HEK293 (cell line): ENCODE measurements around the gene IGSF3.
"Not testable (repeated sequence)": the region's sequence is repeated elsewhere in the genome, so short reads cannot be mapped to it uniquely, and the experiment has no call there.

Source experiments
- CTCF ChIA-PET: fragments of 350-600 bp; formaldehyde crosslinking; extraction: SDS; loops from one replicate; lab custom pipeline; 2021; ENCODE audit warnings: antibody characterized with exemption; lab: Yijun Ruan, JAX
- POLR2A ChIA-PET: fragments of 300-600 bp; formaldehyde crosslinking; extraction: SDS; loops from one replicate; lab custom pipeline; 2020; ENCODE audit warnings: antibody characterized with exemption, inconsistent platforms; lab: Yijun Ruan, JAX
- H3K27ac ChIP-seq: fragments of 200-500 bp; sonication (Bioruptor generic); 2 replicates; pipeline ENCODE4 v1.5.1; 2014; ENCODE audit warnings: low read depth, low read length, control low read depth, inconsistent platforms; ENCODE audit errors: extremely low read depth
- H3K36me3 ChIP-seq, 2 experiments: fragments of 200-500 bp in 1 of 2; sonication (Bioruptor generic) in 1 of 2; 1 replicate in 1 of 2; 2 replicates in 1 of 2; pipeline ENCODE4 v1.5.1; 2014 to 2017; ENCODE audit warnings: inconsistent platforms in 2 of 2, low read length in 2 of 2; ENCODE audit not compliant: control insufficient read depth in 2 of 2, insufficient read depth in 1 of 2
- H3K4me1 ChIP-seq: fragments of 200-500 bp; sonication (Bioruptor generic); 2 replicates; pipeline ENCODE4 v1.5.1; 2014; ENCODE audit warnings: mild to moderate bottlenecking, low read length, inconsistent platforms; ENCODE audit not compliant: control insufficient read depth, insufficient read depth
- H3K4me3 ChIP-seq: 2 replicates; pipeline ENCODE4 v1.5.1; 2011; ENCODE audit warnings: low read depth, mild to moderate bottlenecking, control low read depth, low read length, moderate library complexity
- H3K9me3 ChIP-seq: fragments of 200-500 bp; sonication (Bioruptor generic); 2 replicates; pipeline ENCODE4 v1.5.1; 2014; ENCODE audit warnings: low read depth, low read length, inconsistent platforms; ENCODE audit not compliant: control insufficient read depth, insufficient read depth
- SCRT2 ChIP-seq: fragments of 450-650 bp; formaldehyde crosslinking; IDR thresholded peaks from 2 replicates; pipeline ENCODE4 v1.5.1; 2016; ENCODE audit warnings: missing biosample characterization, missing genetic modification characterization
- ZIC2 ChIP-seq: fragments of 450-650 bp; formaldehyde crosslinking; IDR thresholded peaks from 2 replicates; pipeline ENCODE4 v1.5.1; 2016; ENCODE audit warnings: missing biosample characterization, missing genetic modification characterization

IGSF3 gene

DNA sequence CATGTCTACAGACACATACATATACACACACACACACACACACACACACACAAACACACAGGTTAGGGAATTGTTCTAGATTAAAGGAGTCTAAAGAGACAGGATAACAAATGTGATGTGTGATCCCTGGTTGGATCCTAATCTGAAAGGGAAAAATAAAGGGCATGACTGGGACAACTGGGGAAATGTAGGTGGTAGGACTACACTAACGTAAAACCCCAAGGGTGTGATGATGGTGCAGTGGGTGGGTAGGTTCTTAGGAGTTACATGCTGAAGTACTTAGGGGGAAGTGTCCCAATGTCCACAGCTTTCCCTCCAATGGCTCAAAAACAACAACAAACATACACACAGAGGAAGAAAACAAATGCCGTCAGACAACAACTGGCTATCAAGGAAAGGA is 68.2 kb downstream of the IGSF3 start:
- H3K4me1 ChIP-seq, H3K9me3 ChIP-seq, POLR2A ChIA-PET, H3K36me3 ChIP-seq, H3K4me3 ChIP-seq, H3K27ac ChIP-seq: not testable (repeated sequence)
- CTCF ChIA-PET = interaction anchor here (0.5 to 0.7 kb wide), 2 partner anchors 25 to 30 kb away, joined by 3 to 4 read pairs; no protein-coding TSS in a partner anchor

DNA sequence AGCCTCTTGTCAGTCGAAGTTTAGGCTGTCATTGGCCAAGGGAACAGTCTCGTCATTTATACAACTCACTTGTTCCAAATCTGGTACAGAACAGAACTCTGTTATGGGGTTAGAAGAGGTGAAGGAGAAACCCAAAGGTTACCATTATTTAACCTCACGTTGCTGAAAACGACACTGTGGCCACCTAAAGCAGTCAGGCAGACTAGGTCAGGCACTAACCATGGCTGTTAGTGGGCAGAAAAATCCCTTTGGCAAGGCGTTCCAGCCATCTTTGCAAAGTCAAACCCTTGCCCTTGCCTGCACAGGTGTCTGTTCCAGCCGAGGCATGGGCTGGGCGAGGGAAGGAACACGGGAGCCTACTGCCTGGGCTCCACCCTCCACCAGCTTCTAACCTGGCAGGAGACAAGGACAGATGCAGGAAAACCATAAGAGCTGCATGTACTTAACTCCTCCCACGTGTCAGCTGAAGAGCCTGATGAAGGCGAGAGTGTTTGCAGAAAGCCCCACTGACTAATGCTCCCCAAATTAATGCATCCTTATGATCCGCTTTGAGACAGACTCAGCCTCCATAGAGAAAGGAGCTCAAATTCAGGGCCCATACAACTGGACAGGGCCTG is 69.0 kb downstream of the IGSF3 start:
- H3K4me1 ChIP-seq, H3K27ac ChIP-seq, H3K4me3 ChIP-seq, POLR2A ChIA-PET, H3K36me3 ChIP-seq, H3K9me3 ChIP-seq: not testable (repeated sequence)
- CTCF ChIA-PET = interaction anchor here (0.7 kb wide), 1 partner anchor 24 kb away, joined by 4 read pairs; no protein-coding TSS in a partner anchor

DNA sequence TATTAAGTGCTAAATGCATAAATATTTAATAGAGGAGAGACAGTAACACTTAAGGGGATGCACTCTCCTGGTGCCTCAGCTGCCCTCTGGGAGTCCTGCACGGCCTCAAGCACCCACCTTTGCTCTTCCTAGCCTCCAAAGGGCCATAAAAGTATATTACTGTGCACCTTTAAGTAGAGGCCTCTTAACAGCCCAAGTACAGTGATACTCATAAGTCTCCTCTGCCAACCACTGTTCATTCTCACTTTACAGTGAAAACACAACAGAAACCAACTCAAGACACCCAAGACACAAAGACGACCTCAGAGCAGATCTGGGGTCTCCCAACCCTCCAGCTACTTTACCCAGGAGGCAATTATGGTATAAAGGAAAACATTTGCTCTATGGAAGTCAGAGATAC is 70.1 kb downstream of the IGSF3 start:
- H3K36me3 ChIP-seq, POLR2A ChIA-PET, H3K9me3 ChIP-seq, H3K4me1 ChIP-seq, H3K4me3 ChIP-seq, H3K27ac ChIP-seq: not testable (repeated sequence)
- CTCF ChIA-PET = interaction anchor here (0.7 kb wide), 2 partner anchors 11 to 22 kb away, joined by 3 read pairs; no protein-coding TSS in a partner anchor

DNA sequence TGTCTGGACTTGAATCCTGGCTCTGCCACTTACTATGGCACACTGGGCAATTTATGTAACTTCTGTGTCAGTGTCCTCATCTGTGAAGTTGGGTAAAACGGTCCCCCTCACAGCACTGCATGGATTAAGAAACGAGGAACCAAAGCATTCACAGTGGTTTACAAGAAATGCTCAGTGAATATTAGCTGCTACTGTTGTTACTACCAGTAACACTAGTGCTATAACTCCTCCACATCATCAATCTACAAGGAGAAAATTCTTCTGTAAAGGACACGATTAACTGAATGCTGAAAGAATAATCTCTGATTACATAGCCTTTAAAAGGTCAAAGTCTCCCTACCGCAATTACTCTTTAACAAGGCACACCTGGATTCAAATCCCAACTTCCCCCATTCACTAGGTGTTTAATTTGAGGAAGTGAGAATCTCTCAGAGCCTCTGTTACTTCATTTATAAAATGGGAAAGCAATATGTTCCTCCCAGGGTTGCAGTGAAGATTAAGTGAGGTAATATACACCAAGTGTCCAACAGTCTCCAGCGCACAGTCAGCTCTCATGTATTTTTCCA is 70.7 kb downstream of the IGSF3 start:
- H3K9me3 ChIP-seq, H3K36me3 ChIP-seq, H3K27ac ChIP-seq, POLR2A ChIA-PET, H3K4me3 ChIP-seq, H3K4me1 ChIP-seq: not testable (repeated sequence)
- CTCF ChIA-PET = interaction anchor here (0.7 to 1.8 kb wide), 4 partner anchors 12 to 22 kb away, joined by 3 to 26 read pairs (median 6); no protein-coding TSS in a partner anchor

DNA sequence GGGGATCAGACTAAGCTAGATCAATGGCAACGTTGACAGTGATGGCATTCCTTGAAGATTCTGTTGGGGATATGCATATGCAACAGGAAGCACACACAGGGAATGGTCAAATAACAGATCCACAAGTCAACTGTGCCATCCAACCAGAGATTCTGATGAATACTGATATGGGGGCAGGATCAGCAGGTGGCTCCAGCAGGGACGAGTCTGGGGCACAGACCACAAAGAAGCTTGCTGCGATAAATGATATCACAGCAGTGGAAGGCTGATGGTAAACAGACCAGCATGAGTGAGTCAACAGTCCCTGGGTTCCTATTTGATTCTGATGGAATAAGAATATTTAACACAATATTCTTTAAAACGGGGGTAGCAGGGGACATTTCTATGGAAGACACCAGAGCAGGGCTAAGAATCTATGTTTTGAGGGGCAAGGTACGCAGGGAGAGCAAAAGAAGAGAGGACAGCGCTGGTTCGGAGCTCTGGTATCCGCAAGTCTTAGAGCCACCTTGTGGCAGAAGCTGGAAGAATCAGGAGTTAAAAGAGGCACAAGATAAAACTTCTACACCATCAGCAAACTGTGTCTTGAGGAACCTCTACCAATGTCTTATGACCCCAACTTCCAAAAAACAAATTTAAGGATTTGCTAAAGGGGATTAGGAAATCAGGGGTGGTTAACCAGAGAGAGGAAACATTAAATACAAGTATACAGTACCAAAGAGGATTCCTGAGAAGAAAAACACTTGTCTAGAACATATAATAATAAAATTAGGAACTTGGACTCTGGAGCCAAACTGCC is 71.4 kb downstream of the IGSF3 start:
- CTCF ChIA-PET = interaction anchor here (0.7 to 1.8 kb wide), 16 partner anchors 14 to 677 kb away, joined by 3 to 26 read pairs (median 4); no protein-coding TSS in a partner anchor
- H3K4me3 ChIP-seq, H3K36me3 ChIP-seq, POLR2A ChIA-PET, H3K4me1 ChIP-seq, H3K9me3 ChIP-seq, H3K27ac ChIP-seq: not testable (repeated sequence)
- TF ChIP-seq SCRT2 (tag by site-specific recombination) = peak; percentile 54
- TF ChIP-seq ZIC2 (tag by site-specific recombination) = peak; percentile 32; the same call in 1 of the 2 replicates

DNA sequence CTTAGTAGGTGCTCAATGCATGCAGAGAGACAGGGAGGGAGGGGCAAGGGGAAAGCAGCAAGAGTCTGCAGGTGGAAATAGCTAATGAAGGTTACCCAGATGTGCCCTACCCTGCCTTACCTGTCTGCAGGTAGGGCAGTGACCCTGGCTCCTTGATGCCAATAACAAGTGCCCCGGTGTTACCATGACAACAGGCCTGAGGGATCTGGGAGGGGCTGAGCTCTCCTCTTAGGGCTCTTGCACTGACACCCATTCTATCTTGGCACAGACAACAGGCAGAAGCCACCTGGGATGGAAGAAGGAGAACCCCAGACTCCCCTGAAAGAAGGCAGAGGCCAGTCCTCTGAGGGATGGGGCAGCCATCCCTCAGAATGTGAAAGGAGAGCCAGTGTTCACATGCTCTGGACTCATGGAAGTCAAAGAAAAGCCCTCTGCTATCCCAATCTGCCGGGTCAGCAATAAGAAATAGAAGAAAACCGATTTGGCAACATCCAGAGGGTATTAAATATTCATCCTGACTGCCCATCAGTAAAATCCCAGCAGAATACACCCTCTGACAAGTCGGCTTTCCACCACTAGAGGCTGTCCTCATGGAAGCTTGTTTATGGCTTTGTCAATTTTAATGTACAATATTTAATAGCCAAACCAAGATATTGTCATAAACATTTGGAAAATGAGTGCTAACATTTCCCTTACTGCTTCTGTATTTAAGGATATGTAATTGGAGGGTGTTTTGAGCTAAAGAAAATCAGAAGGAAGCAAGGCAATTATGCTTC is 72.3 kb downstream of the IGSF3 start:
- H3K4me1 ChIP-seq, POLR2A ChIA-PET, H3K36me3 ChIP-seq, H3K9me3 ChIP-seq, H3K27ac ChIP-seq, H3K4me3 ChIP-seq: not testable (repeated sequence)
- CTCF ChIA-PET = interaction anchor here (0.7 to 1.8 kb wide), 12 partner anchors 13 to 129 kb away, joined by 3 to 26 read pairs (median 3); no protein-coding TSS in a partner anchor

DNA sequence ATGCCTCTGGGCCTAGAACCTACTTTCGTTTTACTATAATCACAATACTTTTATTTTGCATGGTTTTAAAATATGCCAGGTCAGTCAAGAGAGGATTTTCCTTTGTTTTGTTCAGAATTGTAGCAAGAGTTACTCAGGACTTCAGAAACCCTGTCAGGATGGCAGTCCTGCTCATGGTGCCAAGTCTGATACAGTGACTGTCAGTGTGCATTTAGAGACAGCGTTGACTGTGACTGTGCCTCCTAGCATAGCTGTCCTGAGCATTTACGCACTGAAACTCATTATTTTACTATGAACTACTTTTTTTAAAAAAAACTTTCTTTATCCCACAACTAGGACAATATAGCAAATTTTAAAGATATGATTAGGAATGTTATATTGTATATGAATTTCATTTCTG is 73.6 kb downstream of the IGSF3 start:
- H3K36me3 ChIP-seq, H3K4me3 ChIP-seq, H3K9me3 ChIP-seq, H3K4me1 ChIP-seq, POLR2A ChIA-PET, H3K27ac ChIP-seq: not testable (repeated sequence)
- CTCF ChIA-PET = interaction anchor here (0.5 kb wide), 1 partner anchor 712 kb away, joined by 3 read pairs; no protein-coding TSS in a partner anchor

DNA sequence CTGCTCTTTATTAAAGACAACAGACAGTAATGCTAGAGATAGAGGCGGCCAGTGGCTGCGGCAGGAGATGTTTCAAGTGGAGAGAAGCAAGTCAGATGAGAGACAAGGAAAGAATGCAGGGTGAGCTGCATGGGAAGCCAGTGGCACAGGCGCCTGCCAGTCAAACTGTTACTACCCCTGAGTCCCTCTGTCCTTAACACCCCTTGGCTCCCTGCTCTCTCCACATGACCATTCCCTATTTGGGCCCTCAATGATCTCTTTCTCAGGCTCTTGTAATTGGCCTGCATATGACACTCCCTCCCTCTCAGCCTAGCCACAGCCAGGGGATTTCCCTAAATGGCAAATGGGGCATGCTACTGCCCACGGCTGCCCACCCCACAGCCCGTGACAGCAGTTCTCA is 74.1 kb downstream of the IGSF3 start:
- H3K4me1 ChIP-seq, CTCF ChIA-PET: not testable (repeated sequence)

DNA sequence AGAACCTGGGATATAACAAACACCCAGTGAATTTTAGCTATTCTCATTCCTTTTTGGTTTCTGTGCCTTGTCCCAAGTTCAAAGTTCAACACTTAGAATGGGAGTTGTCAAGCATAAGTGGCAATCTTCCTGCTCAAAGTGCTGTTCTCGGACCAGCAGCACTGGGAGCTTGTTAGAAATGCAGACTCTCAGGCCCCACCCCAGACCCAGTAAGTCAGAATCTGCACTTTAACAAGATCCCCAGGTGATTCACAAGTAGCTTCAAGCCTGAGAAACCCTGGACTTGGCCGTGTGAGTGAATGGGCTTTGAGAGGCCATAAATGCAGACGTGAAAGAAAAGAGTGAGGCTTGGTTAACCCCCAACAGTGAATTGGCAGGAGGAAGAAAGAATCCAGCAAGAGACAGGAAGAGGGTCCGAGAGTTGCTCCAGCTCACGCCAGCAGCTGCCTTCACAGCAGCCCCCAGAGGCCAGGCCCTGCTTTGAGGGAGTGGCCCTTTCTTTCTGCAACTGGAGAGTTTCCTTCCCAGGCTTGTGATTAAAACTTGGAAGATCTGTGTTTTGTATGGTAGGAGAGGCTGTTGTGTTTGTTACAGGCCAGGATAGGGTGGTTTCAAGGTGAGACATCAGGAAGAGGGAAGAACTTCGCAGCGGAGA is 75.5 kb downstream of the IGSF3 start:
- H3K36me3 ChIP-seq, POLR2A ChIA-PET: not testable (repeated sequence)
- CTCF ChIA-PET = interaction anchor here (0.8 kb wide), 1 partner anchor 17 kb away, joined by 4 read pairs; no protein-coding TSS in a partner anchor

More for the DNA sequence above, 74.1 kb downstream of the IGSF3 start:
- H3K4me3 ChIP-seq, H3K27ac ChIP-seq, H3K9me3 ChIP-seq, H3K36me3 ChIP-seq, POLR2A ChIA-PET: not testable (repeated sequence)

More for the DNA sequence above, 75.5 kb downstream of the IGSF3 start:
- not testable (repeated sequence) for H3K4me3 ChIP-seq, H3K4me1 ChIP-seq, H3K27ac ChIP-seq, H3K9me3 ChIP-seq
